OCI-M2 (cell line): ENCODE data around the gene IQSEC1.

Experiments
- DNase-seq: peaks from one replicate; lab custom pipeline; 2025; ENCODE audit not compliant: unreplicated experiment; lab: John Stamatoyannopoulos, UW

IQSEC1 gene

GRCh38 chr3:13069495-13069894 is 3.7 kb downstream of the IQSEC1 start:
- no peak for DNase-seq

DNA sequence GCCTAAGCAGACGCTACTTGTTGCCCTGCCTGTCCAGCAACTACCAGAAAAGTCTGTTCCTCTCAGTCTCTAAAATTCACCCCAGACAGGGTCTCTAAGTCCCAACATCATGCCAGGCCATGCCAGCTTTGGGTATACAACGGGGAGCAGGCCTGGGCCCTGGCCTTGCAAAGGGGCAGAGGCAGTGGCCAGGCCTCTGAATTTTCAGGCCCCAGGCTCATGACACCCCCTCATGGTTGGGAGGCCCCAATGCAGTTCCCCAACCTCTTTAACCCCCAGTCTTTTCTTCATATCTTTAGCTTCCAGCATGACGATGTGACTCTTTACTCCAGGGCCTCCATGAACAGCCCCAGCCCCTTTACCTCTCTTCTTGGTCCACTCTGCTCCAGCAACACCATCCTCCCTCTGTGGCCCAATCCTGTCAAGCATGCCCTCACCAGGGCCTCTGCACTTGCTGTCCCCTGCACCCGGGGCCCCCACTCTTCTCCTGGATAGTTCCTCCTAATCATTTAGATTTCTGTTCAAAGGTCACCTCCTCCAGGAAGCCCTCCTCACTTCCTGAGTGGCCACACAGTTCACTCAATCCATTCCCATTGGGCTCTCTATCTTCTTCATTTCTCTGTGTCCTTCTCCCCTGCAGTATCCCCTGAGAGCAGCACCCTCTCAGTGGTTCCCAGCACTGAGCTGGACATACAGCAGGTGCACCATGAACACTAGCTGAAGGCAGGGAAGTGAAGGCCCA is 4.8 kb downstream of the IQSEC1 start:
- DNase-seq, result no peak

DNA sequence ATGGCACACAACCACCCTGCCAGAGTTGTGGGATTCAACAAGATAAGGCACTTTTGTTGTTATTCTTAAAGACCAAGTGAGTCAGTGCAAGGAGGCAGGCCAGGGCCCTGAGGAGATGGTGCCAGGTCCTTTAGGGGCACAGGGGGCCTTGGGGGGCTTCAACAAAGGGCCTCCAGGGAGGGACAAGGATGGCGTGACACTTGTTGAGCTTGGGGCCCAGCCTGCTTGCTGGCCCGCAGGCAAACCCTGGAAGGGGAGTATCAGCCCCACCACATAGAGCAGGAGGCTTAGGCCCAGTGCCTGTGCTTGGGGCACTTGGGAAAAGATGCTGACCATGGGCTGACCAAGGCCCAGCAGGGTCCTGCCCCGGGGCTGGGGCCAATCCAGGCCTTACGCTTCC is 5.5 kb downstream of the IQSEC1 start:
- no peak for DNase-seq

DNA sequence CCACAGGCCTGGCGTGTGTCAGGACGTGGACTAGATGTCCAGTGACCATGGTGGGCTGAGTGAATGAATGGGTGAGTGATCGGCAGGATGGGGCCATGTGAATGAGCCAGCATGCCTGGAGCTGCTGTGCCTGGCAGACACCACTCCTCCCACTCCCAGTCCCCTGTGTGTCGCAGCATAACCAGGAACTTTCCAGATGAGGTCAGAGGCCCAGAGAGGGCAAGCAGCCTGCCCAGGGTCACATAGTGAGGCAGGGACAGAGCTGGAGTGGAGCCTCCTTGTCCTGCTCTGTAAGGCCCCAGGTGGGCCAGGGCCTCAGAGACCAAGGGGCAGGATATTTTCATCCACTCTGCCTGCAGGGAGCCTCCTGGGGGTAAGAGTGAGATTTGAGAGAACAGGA is 6.4 kb downstream of the IQSEC1 start:
- no peak for DNase-seq

DNA sequence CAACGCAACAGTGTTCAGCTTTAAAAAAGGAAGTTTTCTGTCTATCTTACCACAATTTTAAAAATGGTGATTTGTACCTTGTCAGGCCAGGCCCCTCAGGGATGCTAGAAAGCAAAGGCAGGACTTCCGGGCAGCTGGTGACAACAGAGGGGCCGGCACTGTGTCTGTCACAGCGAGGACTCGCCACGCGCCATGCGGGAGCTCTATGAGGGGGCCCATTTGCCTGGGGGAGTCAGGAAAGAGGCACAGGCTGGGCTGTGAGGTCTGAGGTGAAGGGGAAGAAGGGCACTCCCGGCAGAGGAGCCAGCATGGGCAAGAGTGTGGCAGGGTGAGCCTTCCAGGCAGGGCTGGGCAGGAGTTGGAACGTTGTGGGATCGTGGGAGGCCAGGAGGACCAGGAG is 7.0 kb downstream of the IQSEC1 start:
- no peak for DNase-seq

- DNase-seq, result no peak
Measured at GRCh38 chr3:13065727-13066126, 7.5 kb downstream of the IQSEC1 start.

- no peak for DNase-seq
Measured at GRCh38 chr3:13064964-13065363, 8.3 kb downstream of the IQSEC1 start.

- DNase-seq, result no peak
Measured at GRCh38 chr3:13064159-13064868, 8.9 kb downstream of the IQSEC1 start.

- DNase-seq, result no peak
Measured at GRCh38 chr3:13063225-13063624, 10.0 kb downstream of the IQSEC1 start.

DNA sequence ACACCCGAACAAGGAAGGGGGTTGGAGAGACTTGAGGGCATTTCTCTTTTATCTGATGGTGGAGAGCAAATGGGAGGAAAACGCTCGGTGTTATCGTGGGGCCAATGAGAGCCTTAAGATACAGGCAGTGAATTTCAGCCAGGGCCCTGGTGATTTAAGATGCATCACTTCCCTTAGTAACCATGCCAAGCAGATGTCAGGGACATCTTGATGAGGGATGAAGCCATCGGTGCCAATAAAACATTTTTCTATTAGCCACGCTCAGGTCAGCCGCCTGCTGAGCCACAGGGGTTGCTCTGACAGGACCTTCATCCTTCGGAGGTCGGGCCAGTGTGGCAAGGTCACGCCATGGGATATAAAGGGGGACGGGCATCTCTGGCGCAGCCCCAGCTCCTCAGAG is 10.6 kb downstream of the IQSEC1 start:
- no peak for DNase-seq

DNA sequence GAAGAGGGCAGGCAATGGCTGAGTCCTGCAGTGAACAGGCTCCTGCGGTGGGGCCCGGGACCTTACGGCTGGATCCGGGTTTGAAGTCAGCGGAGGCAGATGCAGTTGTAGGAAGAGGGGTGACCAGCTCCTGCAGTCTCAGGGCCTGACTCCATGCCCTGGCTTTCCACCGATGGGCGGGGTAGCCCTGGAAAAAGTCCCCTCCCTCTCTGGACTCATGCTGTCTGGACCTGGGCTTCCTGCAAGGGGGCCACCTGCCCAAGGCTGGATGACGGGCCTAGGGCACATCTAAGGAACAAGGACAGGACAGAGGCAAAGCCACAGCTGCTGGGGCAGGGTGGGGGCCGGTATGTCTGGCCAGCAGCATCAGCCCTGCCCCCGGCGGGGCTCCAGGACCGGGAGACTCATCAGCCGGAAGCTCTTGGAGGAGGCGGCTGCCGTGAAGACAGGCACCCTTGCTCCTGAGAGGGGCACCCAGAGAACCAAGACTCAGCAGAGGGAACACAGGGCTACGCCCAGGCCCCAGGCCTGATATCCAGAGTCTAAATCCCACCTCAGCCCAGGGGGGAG is 12.8 kb downstream of the IQSEC1 start:
- DNase-seq, result no peak

DNA sequence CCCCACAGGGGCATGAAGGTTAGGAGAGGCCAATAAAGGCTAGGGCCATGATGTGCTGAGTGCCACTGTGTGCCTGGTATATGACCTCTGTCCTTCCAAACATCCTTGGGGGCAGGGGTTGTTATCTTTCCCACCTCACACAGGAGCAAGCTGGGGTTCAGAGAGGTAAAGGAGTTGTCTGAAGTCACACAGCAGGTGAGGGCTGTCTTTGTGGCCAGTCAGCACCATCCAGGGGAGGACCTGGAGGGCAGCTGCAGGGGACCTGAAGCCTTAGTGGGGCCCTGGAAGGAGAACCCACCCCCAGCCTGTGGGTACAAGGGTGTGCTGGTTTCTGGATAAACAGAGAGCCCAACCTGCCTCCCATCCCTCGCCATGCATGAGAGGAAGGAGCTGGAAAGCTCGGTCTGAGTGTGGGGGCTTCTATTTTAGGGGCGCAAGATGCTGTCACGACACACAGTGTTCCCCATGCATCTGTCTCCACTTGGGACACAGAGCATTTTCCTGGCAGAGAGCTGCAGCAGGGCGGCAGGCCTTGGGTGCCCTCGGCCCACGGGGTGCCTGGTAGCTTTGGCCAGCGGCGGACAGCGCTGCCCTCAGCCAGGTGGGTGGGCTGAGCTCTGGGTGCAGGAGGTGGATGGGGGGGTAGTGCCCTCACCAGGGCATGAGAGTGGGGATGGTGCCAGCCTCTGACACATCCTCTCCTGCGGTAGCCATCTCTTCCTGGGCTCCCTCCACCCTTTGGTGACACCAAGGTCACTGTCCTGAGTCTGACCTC is 14.7 kb downstream of the IQSEC1 start:
- DNase-seq, result no peak

DNA sequence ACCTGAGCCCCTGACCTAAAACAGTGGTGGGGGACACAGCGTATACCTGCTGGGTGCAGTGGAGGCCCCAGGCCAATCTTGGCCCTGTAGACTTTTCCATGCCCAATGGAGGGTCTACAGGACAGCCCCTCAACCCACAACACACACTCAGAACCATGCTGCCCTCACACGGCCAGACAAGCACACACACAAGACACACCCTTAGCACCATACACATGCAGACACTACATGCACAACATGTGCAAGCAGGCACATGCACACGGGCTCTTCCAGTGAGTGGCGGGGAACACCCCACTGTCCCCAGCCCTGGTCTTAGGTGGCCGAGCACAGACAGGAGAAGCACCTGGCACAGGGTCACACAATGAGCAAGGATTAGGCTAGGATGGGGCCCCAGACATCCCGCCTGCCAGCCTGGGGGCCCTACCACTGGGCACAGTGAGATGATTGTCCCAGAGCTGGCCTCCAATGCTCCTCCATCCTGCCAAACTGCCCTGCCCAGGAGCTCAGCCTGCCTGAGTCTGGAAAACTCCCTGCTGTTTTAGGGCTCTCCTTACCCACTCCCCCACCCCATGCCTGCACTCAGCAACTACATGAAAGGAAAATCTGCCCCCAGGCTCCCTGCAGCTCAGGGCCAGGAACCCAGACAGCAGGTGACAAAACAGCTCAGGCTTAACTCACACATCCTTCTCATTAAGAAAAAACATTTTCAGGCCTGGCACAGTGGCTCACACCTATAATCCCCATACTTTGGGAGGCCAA is 15.8 kb downstream of the IQSEC1 start:
- DNase-seq, result no peak

GRCh38 chr3:13055634-13056033 is 17.6 kb downstream of the IQSEC1 start:
- no peak for DNase-seq

GRCh38 chr3:13054341-13055285 is 18.6 kb downstream of the IQSEC1 start:
- no peak for DNase-seq

DNA sequence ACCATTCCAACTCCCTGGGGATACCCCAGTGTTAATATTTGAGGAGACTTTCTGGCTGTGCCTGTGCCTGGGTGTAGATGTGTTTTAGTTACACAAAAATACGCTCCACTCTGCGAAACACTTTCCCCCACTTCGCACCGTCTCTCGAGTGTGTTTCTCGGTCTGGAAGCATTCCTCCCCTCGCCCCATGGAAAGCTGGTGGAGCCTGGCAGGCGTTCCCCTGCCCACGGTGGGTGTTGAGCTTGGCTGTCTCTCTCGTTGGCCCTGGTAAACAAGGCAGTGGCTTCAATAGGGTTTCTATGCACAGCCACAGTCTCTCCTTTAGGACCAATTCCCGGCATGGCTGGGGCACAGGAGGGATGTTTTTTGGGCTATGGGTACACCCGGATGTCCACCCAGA is 19.3 kb downstream of the IQSEC1 start:
- DNase-seq, result no peak

DNA sequence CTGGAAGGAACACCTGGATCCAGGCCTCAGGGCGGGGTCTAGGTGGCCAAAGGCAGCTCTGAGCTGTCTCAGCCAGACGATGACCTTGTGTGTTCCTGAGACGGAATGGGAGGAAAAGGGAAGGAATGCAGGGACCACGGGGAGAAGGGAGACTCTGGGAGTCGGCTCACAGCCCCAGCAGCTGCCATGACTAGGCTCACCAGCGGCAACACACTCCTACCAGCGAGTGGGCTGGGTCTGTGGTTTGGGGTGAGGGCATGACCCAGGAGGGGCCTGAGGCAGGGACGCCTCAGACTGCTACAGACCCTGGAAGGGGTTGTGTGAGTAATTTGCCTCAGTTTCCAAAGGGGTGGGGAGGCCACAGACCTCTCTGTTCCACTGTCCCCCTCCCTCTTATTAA is 19.8 kb downstream of the IQSEC1 start:
- no peak for DNase-seq

GRCh38 chr3:13052191-13052820 is 20.9 kb downstream of the IQSEC1 start:
- no peak for DNase-seq

- DNase-seq, result no peak
Measured at GRCh38 chr3:13051581-13051980, 21.6 kb downstream of the IQSEC1 start.
